B cell (primary cell): ENCODE results near the gene CGB1. TPM values are rescaled to one million over a fixed set of nuclear protein-coding genes. Genes with fewer than 3 reads are reported as not detected.

Experiments used
- ATAC-seq: fragments of 200-7000 bp; cut with Tn5 transposase; one replicate; pipeline ENCODE4 v1.10.0; 2021; ENCODE audit warnings: low read depth, mild to moderate bottlenecking, moderate number of reproducible peaks, moderate library complexity
- CTCF ChIA-PET: fragments of 350-600 bp; sonication (Branson Sonifier 250); formaldehyde crosslinking; loops from one replicate; lab custom pipeline; 2021; ENCODE audit warnings: antibody characterized with exemption, inconsistent platforms; lab: Charles Lee
- POLR2A ChIA-PET: fragments of 350-600 bp; sonication (Branson Sonifier 250); formaldehyde crosslinking; loops from one replicate; lab custom pipeline; 2021; ENCODE audit warnings: antibody characterized with exemption; lab: Charles Lee
- DNase-seq: peaks from one replicate; pipeline ENCODE4 v3.0.0; 2013
- H2AFZ ChIP-seq: 2 replicates; pipeline ENCODE4 v1.6.1; 2012; ENCODE audit warnings: mild to moderate bottlenecking, low read depth, low read length; ENCODE audit not compliant: insufficient read depth, poor library complexity, severe bottlenecking
- H3K27ac ChIP-seq, 2 donors: 1 replicate in 1 of 2; 2 replicates in 1 of 2; pipeline ENCODE4 v1.5.1; 2012 to 2013; ENCODE audit warnings: low read length in 2 of 2, mild to moderate bottlenecking in 2 of 2, moderate library complexity in 1 of 2
- H3K27me3 ChIP-seq, 4 experiments: fragments of 200-600 bp in 1 of 4; sonication (generic) in 1 of 4; replicated peaks in 1 of 4; 1 replicate in 2 of 4; 2 replicates in 2 of 4; pipeline versions ENCODE4 v1.6.1 to v1.7.0; 2013 to 2016; ENCODE audit warnings: low read length in 3 of 4, mild to moderate bottlenecking in 2 of 4, mixed read lengths in 1 of 4, moderate library complexity in 1 of 4; ENCODE audit not compliant: insufficient read depth in 4 of 4, control insufficient read depth in 3 of 4; ENCODE audit errors: control extremely low read depth in 1 of 4
- H3K36me3 ChIP-seq, 2 experiments: replicated peaks in 1 of 2; 1 replicate in 1 of 2; 2 replicates in 1 of 2; pipeline versions ENCODE4 v1.6.1 to v1.7.1; 2013; ENCODE audit warnings: low read length in 1 of 2; ENCODE audit not compliant: insufficient read depth in 2 of 2, control insufficient read depth in 1 of 2; ENCODE audit errors: control extremely low read depth in 1 of 2, extremely low read depth in 1 of 2
- H3K4me1 ChIP-seq, 2 donors: fragments of 200-600 bp in 1 of 2; sonication (generic) in 1 of 2; 1 replicate in 1 of 2; 2 replicates in 1 of 2; pipeline versions ENCODE4 v1.5.1 to v1.6.1; 2013 to 2017; ENCODE audit warnings: low read length in 2 of 2; ENCODE audit not compliant: control insufficient read depth in 2 of 2, insufficient read depth in 2 of 2
- H3K4me2 ChIP-seq: replicated peaks from 2 replicates; pipeline ENCODE3; 2012; ENCODE audit warnings: mild to moderate bottlenecking, low read depth, low read length; ENCODE audit not compliant: poor library complexity, severe bottlenecking
- H3K4me3 ChIP-seq, 5 experiments: fragments of 200-600 bp in 1 of 5; sonication (generic) in 1 of 5; 1 replicate in 3 of 5; 2 replicates in 2 of 5; pipeline versions ENCODE4 v1.5.1 to v1.7.0; 2011 to 2016; ENCODE audit warnings: low read length in 4 of 5, mild to moderate bottlenecking in 4 of 5, low read depth in 2 of 5, control low read depth in 1 of 5, moderate library complexity in 1 of 5; ENCODE audit not compliant: insufficient read depth in 1 of 5; ENCODE audit errors: control extremely low read depth in 1 of 5, extremely low read depth in 1 of 5
- H3K79me2 ChIP-seq: fragments of 200-600 bp; sonication (generic); one replicate; pipeline ENCODE4 v1.6.0; 2016; ENCODE audit warnings: low read length; ENCODE audit not compliant: control insufficient read depth, insufficient read depth
- H3K9ac ChIP-seq: fragments of 200-600 bp; sonication (generic); 2 replicates; pipeline ENCODE4 v1.6.1; 2017; ENCODE audit warnings: mild to moderate bottlenecking, low read length, moderate library complexity
- H3K9me3 ChIP-seq, 3 donors: one replicate each; pipeline versions ENCODE4 v1.6.1 to v1.7.1; 2013; ENCODE audit warnings: low read length in 2 of 3; ENCODE audit not compliant: control insufficient read depth in 2 of 3, insufficient read depth in 1 of 3; ENCODE audit errors: control extremely low read depth in 1 of 3
- H4K20me1 ChIP-seq: 2 replicates; pipeline ENCODE4 v1.6.0; 2012; ENCODE audit warnings: mild to moderate bottlenecking, low read length; ENCODE audit not compliant: insufficient read depth, control insufficient read depth, poor library complexity, severe bottlenecking
- H3K27ac Mint-ChIP-seq: one replicate; pipeline ENCODE4 v1.8.0; 2021; ENCODE audit warnings: mixed read lengths
- H3K27me3 Mint-ChIP-seq: one replicate; pipeline ENCODE4 v1.8.0; 2021; ENCODE audit warnings: mixed read lengths
- H3K4me1 Mint-ChIP-seq: one replicate; pipeline ENCODE4 v1.8.0; 2021; ENCODE audit warnings: mixed read lengths
- H3K4me3 Mint-ChIP-seq: one replicate; pipeline ENCODE4 v1.8.0; 2021; ENCODE audit warnings: mixed read lengths
- H3K9me3 Mint-ChIP-seq: one replicate; pipeline ENCODE4 v1.8.0; 2022; ENCODE audit warnings: mixed read lengths; ENCODE audit not compliant: insufficient read depth
- EZH2 ChIP-seq: IDR thresholded peaks from 2 replicates; pipeline ENCODE4 v1.6.1; 2012; ENCODE audit warnings: borderline replicate concordance, low read depth, mild to moderate bottlenecking, moderate library complexity, low read length; ENCODE audit not compliant: insufficient read depth, poor library complexity, severe bottlenecking
- WGBS: methylation state at CpG from one replicate; pipeline ENCODE4 v1.1.5; 2013; ENCODE audit warnings: missing lambda C conversion rate; ENCODE audit not compliant: insufficient coverage; 5-methylcytosine and 5-hydroxymethylcytosine counted together
- intact Hi-C: fragments of 100-400 bp; cut with micrococcal nuclease; formaldehyde crosslinking; loops from one replicate; pipeline ENCODE4 v1.10.0; 2022
- polyA plus RNA-seq: library from polyadenylated mRNA; depleted of rRNA; stranded (reverse); fragments of >200 nt; gene quantifications from 2 replicates; pipeline ENCODE4 v1.2.3, GENCODE V29; 2012
- total RNA-seq, 2 donors: library from RNA; stranded (reverse); fragments of 120-200 nt in 1 of 2; gene quantifications; 1 replicate in 1 of 2; 2 replicates in 1 of 2; pipeline versions ENCODE4 v1.2.3 to v1.2.4, GENCODE V29; 2013 to 2022
- TF ChIP-seq, protein P1 (sequence below): fragments of 200-600 bp; IDR thresholded peaks from one replicate; pipeline ENCODE4 v1.8.0; 2022; ENCODE audit warnings: antibody characterized with exemption, mild to moderate bottlenecking

CGB1 gene
- total and polyA plus RNA-seq, 2 donors (not counting 1 experiment from before 2014, with no cell fraction given) = not detected

DNA sequence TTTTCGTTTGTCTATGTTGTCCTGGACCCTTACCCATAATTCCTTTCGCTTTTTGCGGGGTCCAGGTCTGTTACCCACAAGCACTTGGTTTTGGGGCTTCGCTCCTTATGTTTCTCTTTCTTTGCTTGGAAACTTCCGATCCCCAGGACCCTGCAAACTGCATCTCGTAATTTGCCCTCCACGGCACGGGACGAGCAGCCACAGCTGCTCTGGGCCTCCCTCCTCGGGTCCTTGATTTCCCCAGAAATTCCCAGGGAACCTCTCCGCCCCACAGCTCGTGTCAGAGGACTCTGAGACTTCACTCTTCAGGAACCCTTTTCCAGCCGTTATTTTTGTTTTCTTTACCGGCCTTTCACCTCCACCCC lies 49.2 kb upstream of the CGB1 start:
- Histone ChIP-seq H3K9me3 (peaks cover 0 to 4% (median 0%) of the 10 kb centered on the region in 3 donors), H3K4me3 (peak overlapping the region; percentile 74 to 89 (median 82)), H2AFZ (peak overlapping the region; percentile 88), H3K27me3 (peaks cover 0 to 3% (median 0%) of the 10 kb centered on the region in 4 experiments), H3K27ac (peak overlapping the region; percentile 66 to 90), H3K4me2 (peak overlapping the region; percentile 93), H3K36me3 (peaks cover 0 to 35% of the 10 kb centered on the region in 2 experiments), H3K4me1 (peaks cover 20 to 28% of the 10 kb centered on the region in 2 donors), H4K20me1 (peaks cover 50% of the 10 kb centered on the region), H3K79me2 (peaks cover 53% of the 10 kb centered on the region), H3K9ac (peak overlapping the region; percentile 90)
- ChIA-PET CTCF (no interaction called here), POLR2A (no interaction called here)
- H3K4me1 Mint-ChIP-seq = peaks cover 33% of the 10 kb centered on the region
- no peaks in the 10 kb centered on the region for H3K9me3 Mint-ChIP-seq
- intact Hi-C loops = loop anchor here (1.0 to 10.0 kb wide), 8 partner anchors 28 to 791 kb away; partner anchors contain the start of genes AKT1S1, C19orf73, GYS1 and LIN7B
- WGBS = 2% methylated on average over 14 of the region's 14 CpGs
- H3K4me3 Mint-ChIP-seq = peak overlapping the region; percentile 93
- no peak for DNase-seq
- TF ChIP-seq EZH2 = no peak
- TF ChIP-seq, protein P1, sequence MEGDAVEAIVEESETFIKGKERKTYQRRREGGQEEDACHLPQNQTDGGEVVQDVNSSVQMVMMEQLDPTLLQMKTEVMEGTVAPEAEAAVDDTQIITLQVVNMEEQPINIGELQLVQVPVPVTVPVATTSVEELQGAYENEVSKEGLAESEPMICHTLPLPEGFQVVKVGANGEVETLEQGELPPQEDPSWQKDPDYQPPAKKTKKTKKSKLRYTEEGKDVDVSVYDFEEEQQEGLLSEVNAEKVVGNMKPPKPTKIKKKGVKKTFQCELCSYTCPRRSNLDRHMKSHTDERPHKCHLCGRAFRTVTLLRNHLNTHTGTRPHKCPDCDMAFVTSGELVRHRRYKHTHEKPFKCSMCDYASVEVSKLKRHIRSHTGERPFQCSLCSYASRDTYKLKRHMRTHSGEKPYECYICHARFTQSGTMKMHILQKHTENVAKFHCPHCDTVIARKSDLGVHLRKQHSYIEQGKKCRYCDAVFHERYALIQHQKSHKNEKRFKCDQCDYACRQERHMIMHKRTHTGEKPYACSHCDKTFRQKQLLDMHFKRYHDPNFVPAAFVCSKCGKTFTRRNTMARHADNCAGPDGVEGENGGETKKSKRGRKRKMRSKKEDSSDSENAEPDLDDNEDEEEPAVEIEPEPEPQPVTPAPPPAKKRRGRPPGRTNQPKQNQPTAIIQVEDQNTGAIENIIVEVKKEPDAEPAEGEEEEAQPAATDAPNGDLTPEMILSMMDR = no peak
- ATAC-seq = no peak
- peak overlapping the region; percentile 87 for H3K27ac Mint-ChIP-seq
- peaks cover 3% of the 10 kb centered on the region for H3K27me3 Mint-ChIP-seq

DNA sequence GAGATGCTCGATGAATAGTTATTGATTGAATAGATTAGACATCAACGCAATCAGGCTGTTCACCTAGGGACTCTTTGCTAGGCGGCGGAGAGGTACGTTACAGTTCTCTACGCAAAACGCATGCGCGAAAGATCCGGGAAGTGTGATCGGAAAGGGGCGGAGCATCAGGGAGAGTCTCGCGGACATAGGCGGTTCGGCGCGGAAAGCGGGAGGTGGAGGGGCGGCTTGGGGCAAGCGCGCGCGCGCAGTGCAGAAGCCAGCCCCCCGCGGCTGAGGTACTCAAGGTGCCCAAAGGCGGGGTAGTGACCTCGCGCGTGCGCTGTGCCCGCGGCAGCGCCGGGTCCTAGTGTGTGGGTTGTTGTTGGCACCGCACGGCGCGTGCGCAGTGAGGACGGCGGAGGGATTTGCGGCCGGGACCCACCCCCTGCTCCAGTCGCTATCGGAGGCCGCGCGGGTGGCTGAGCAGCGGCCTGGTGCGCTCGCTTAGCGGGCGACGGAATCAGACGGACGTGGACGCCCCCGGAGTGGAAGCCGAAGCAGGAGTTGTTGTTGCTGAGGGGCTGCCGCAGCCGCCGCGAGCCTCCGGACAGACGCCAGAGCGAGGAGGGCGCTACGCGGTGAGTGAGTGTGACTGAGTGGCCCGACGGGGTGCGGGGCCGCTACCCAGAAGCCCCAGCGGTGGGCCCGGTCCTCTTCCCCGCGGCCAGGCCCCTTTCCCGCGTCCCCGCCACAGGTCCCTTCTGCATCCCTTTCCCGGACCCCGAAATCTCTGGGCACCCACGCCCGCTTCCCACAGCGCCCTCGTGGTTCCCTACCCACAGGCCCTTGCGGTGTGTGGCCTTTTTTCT lies 48.5 kb upstream of the CGB1 start, which contains the start of gene SNRNP70:
Gene SNRNP70, plus strand, starts transcription at position 432 of the 848 bp plus-strand sequence. CDS start 964 bp downstream, outside the sequence.
- WGBS = under 1% methylated on average over 89 of the region's 89 CpGs
- H3K9ac ChIP-seq = peak within 1 kb of the TSS; percentile 90
- H3K27ac ChIP-seq = peak within 1 kb of the TSS; percentile 66 to 90
- DNase-seq (peak; percentile 100), ATAC-seq (peak; percentile 95)
- H4K20me1 ChIP-seq = peaks cover 43% of the 10 kb centered on the region
- peaks cover 20 to 28% of the 10 kb centered on the region in 2 donors for H3K4me1 ChIP-seq
- peak within 1 kb of the TSS; percentile 88 for H2AFZ ChIP-seq
- peak within 1 kb of the TSS; percentile 74 to 89 (median 82) for H3K4me3 ChIP-seq
- peak within 1 kb of the TSS; percentile 87 for H3K27ac Mint-ChIP-seq
- peak within 1 kb of the TSS; percentile 93 for H3K4me3 Mint-ChIP-seq
- ChIA-PET POLR2A (no interaction called here), CTCF (no interaction called here)
- H3K36me3 ChIP-seq = peaks cover 0 to 29% of the 10 kb centered on the region in 2 experiments
- H3K27me3 Mint-ChIP-seq = peaks cover 5% of the 10 kb centered on the region
- H3K79me2 ChIP-seq = peaks cover 47% of the 10 kb centered on the region
- peak within 1 kb of the TSS; percentile 93 for H3K4me2 ChIP-seq
- H3K9me3 ChIP-seq = peaks cover 0 to 4% (median 0%) of the 10 kb centered on the region in 3 donors
- peaks cover 0 to 3% (median 0%) of the 10 kb centered on the region in 4 experiments for H3K27me3 ChIP-seq
- peaks cover 33% of the 10 kb centered on the region for H3K4me1 Mint-ChIP-seq
- TF ChIP-seq EZH2 = no peak
- TF ChIP-seq, protein P1 = no peak
- intact Hi-C loops = loop anchor here (1.0 to 10.0 kb wide), 8 partner anchors 29 to 792 kb away; partner anchors contain the start of genes AKT1S1, C19orf73, GYS1 and LIN7B
- H3K9me3 Mint-ChIP-seq = no peaks in the 10 kb centered on the region
